CD4-positive, alpha-beta T cell (primary cell): ENCODE results near the gene RAB3B. TPM values are rescaled to one million over a fixed set of nuclear protein-coding genes. Genes with fewer than 3 reads are reported as not detected.
"Not testable (repeated sequence)": the region's sequence is repeated elsewhere in the genome, so short reads cannot be mapped to it uniquely, and the experiment has no call there.

Experiments
- ATAC-seq: fragments of 200-7000 bp; cut with Tn5 transposase; one replicate; pipeline ENCODE4 v1.10.0; 2022; ENCODE audit warnings: mild to moderate bottlenecking; ENCODE audit not compliant: poor library complexity
- CTCF ChIA-PET: fragments of 350-600 bp; sonication (Branson Sonifier 250); formaldehyde crosslinking; loops from one replicate; lab custom pipeline; 2021; ENCODE audit warnings: antibody characterized with exemption, inconsistent platforms; lab: Charles Lee
- POLR2A ChIA-PET: fragments of 350-600 bp; sonication (Branson Sonifier 250); formaldehyde crosslinking; loops from one replicate; lab custom pipeline; 2021; ENCODE audit warnings: antibody characterized with exemption, inconsistent platforms; lab: Charles Lee
- DNase-seq, 14 experiments: peaks; one replicate each; pipeline ENCODE4 v3.0.0-alpha.2; 2013 to 2020; ENCODE audit warnings: mixed read lengths in 2 of 14
- H3K27ac ChIP-seq, 2 donors: one replicate each; pipeline versions ENCODE4 v1.5.1 to v1.7.0; 2013; ENCODE audit warnings: low read length in 2 of 2, low read depth in 1 of 2, mild to moderate bottlenecking in 1 of 2
- H3K27me3 ChIP-seq, 2 experiments: 1 replicate in 1 of 2; 2 replicates in 1 of 2; pipeline versions ENCODE4 v1.6.1 to v1.7.0; 2013; ENCODE audit warnings: low read length in 2 of 2, control low read depth in 1 of 2, mild to moderate bottlenecking in 1 of 2, moderate library complexity in 1 of 2; ENCODE audit not compliant: insufficient read depth in 2 of 2, control insufficient read depth in 1 of 2
- H3K36me3 ChIP-seq: one replicate; pipeline ENCODE4 v1.6.1; 2013; ENCODE audit warnings: low read length, control low read depth; ENCODE audit not compliant: insufficient read depth
- H3K4me1 ChIP-seq: one replicate; pipeline ENCODE4 v1.6.1; 2013; ENCODE audit warnings: low read length, control low read depth; ENCODE audit not compliant: insufficient read depth
- H3K4me3 ChIP-seq: one replicate; pipeline ENCODE4 v1.5.1; 2013; ENCODE audit warnings: mild to moderate bottlenecking, low read length, moderate library complexity
- H3K9me3 ChIP-seq, 2 experiments: 1 replicate in 1 of 2; 2 replicates in 1 of 2; pipeline versions ENCODE4 v1.6.1 to v1.7.0; 2013; ENCODE audit warnings: low read length in 2 of 2, mild to moderate bottlenecking in 2 of 2, control low read depth in 1 of 2, moderate library complexity in 1 of 2; ENCODE audit not compliant: control insufficient read depth in 1 of 2, insufficient read depth in 1 of 2
- H3K27ac Mint-ChIP-seq: one replicate; pipeline ENCODE4 v1.8.0; 2020; ENCODE audit warnings: mixed read lengths
- H3K27me3 Mint-ChIP-seq: one replicate; pipeline ENCODE4 v1.8.0; 2021; ENCODE audit warnings: mixed read lengths
- H3K36me3 Mint-ChIP-seq: one replicate; pipeline ENCODE4 v1.8.0; 2021; ENCODE audit warnings: low read depth, mixed read lengths
- H3K4me1 Mint-ChIP-seq: one replicate; pipeline ENCODE4 v1.8.0; 2021; ENCODE audit warnings: low read depth, mixed read lengths
- H3K4me3 Mint-ChIP-seq: one replicate; pipeline ENCODE4 v1.8.0; 2020; ENCODE audit warnings: mild to moderate bottlenecking, mixed read lengths
- H3K9me3 Mint-ChIP-seq: one replicate; pipeline ENCODE4 v1.8.0; 2020; ENCODE audit warnings: mixed read lengths
- intact Hi-C, 2 experiments: fragments of 100-400 bp; cut with DNase I in 1 of 2; cut with micrococcal nuclease in 1 of 2; formaldehyde crosslinking; loops; one replicate each; pipeline versions ENCODE4 v1.15.1 to v1.9.0; 2023 to 2025; cut with DNase I, micrococcal nuclease
- total RNA-seq, 174 experiments: library from RNA in 2 of 174; stranded (reverse) in 2 of 174; gene quantifications; one replicate each; pipeline ENCODE4 v1.2.3 and lab custom pipeline; 2021 to 2026
- TF ChIP-seq, protein P1 (sequence below): fragments of 200-600 bp; IDR thresholded peaks from one replicate; pipeline ENCODE4 v1.8.0; 2022; ENCODE audit warnings: antibody characterized with exemption, mild to moderate bottlenecking

RAB3B gene
- total RNA-seq, 2 experiments from 2014 or later = not detected

DNA sequence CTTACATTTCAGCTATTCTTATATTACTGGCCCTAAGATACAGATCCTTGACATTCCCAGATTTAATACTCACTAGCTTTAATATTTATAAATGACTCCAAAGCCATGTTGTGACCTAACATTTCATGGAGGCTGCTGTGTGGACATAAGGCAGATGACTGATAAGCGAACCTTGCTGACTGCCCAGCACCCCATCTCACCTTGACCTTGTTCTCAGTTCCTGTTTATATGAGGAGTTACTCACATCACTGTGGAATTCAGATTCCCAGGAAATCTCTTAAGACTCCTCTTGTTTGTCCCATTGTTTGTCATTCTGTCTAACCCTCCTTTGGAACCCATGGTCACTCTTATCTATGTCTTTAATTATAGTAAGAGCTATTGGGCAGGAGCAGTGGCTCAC lies 21.9 kb downstream of the RAB3B start:
- DNase-seq = no peak
- no peak overlapping the region for H3K27ac Mint-ChIP-seq
- no peaks in the 10 kb centered on the region for H3K9me3 Mint-ChIP-seq
- no peaks in the 10 kb centered on the region for H3K4me1 Mint-ChIP-seq
- Histone ChIP-seq H3K9me3 (no peaks in the 10 kb centered on the region), H3K4me1 (no peaks in the 10 kb centered on the region), H3K4me3 (no peak overlapping the region), H3K27ac (no peak overlapping the region), H3K27me3 (no peaks in the 10 kb centered on the region), H3K36me3 (no peaks in the 10 kb centered on the region)
- no peaks in the 10 kb centered on the region for H3K36me3 Mint-ChIP-seq
- ChIA-PET CTCF (no interaction called here), POLR2A (no interaction called here)
- no peak for ATAC-seq
- H3K4me3 Mint-ChIP-seq = no peak overlapping the region
- TF ChIP-seq, protein P1, sequence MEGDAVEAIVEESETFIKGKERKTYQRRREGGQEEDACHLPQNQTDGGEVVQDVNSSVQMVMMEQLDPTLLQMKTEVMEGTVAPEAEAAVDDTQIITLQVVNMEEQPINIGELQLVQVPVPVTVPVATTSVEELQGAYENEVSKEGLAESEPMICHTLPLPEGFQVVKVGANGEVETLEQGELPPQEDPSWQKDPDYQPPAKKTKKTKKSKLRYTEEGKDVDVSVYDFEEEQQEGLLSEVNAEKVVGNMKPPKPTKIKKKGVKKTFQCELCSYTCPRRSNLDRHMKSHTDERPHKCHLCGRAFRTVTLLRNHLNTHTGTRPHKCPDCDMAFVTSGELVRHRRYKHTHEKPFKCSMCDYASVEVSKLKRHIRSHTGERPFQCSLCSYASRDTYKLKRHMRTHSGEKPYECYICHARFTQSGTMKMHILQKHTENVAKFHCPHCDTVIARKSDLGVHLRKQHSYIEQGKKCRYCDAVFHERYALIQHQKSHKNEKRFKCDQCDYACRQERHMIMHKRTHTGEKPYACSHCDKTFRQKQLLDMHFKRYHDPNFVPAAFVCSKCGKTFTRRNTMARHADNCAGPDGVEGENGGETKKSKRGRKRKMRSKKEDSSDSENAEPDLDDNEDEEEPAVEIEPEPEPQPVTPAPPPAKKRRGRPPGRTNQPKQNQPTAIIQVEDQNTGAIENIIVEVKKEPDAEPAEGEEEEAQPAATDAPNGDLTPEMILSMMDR = no peak
- no peaks in the 10 kb centered on the region for H3K27me3 Mint-ChIP-seq
- intact Hi-C loops = no loop called here

- POLR2A ChIA-PET = not testable (repeated sequence)
Observed at GRCh38 chr1:51967213-51967791, 23.2 kb downstream of the RAB3B start.

DNA sequence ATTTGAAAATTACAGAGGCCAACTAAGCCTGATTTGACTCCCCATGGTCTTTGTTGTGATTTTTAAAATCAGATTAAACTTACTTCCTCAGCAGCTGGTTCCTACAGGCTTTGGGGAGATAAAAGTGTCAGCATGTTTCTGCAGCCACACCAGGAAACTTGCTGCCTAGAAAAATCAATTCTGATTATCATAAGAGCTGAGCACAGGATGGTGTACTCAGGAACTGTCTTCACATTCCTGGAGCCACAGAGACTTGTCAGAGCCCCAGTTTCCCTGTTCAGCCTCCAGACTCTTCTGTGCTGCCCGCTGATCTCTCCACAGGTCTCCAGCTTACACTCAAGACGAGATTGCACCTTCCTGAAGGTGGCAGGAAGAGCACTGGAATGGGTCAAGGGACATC lies 23.9 kb downstream of the RAB3B start:
- no peak overlapping the region for H3K27ac Mint-ChIP-seq

More at GRCh38 chr1:51967213-51967791, 23.2 kb downstream of the RAB3B start:
- H3K27ac Mint-ChIP-seq, H3K27me3 ChIP-seq, H3K27ac ChIP-seq, H3K4me1 Mint-ChIP-seq, H3K4me1 ChIP-seq, H3K4me3 ChIP-seq, intact Hi-C loops, ATAC-seq, H3K36me3 Mint-ChIP-seq, H3K4me3 Mint-ChIP-seq, DNase-seq, H3K9me3 ChIP-seq, H3K36me3 ChIP-seq, H3K9me3 Mint-ChIP-seq, H3K27me3 Mint-ChIP-seq, CTCF ChIA-PET: not testable (repeated sequence)

More for the DNA sequence above, 23.9 kb downstream of the RAB3B start:
- Mint-ChIP-seq H3K4me3 (no peak overlapping the region), H3K9me3 (no peaks in the 10 kb centered on the region), H3K27me3 (no peaks in the 10 kb centered on the region), H3K4me1 (no peaks in the 10 kb centered on the region), H3K36me3 (no peaks in the 10 kb centered on the region)
- H3K9me3 ChIP-seq = no peaks in the 10 kb centered on the region
- no peaks in the 10 kb centered on the region for H3K4me1 ChIP-seq
- ChIA-PET POLR2A (no interaction called here), CTCF (no interaction called here)
- no peaks in the 10 kb centered on the region for H3K27me3 ChIP-seq
- ATAC-seq = no peak
- no peak overlapping the region for H3K27ac ChIP-seq
- H3K36me3 ChIP-seq = no peaks in the 10 kb centered on the region
- H3K4me3 ChIP-seq = no peak overlapping the region
- DNase-seq = no peak
- TF ChIP-seq, protein P1 = no peak
- intact Hi-C loops = no loop called here
